Astrocyte (in vitro differentiated cells and primary cell): Measurements from ENCODE around the gene NUP50.

Experiments used
- EZH2 ChIP-seq: IDR thresholded peaks from 2 replicates; pipeline ENCODE4 v1.6.1; 2012; ENCODE audit warnings: mild to moderate bottlenecking, low read length, inconsistent platforms; ENCODE audit not compliant: insufficient read depth
- TF ChIP-seq, protein P1 (sequence below): IDR thresholded peaks from 2 replicates; pipeline ENCODE4 v1.5.1; 2011; ENCODE audit warnings: low read depth, mild to moderate bottlenecking, inconsistent platforms, low read length, moderate library complexity; ENCODE audit not compliant: insufficient read depth

DNA sequence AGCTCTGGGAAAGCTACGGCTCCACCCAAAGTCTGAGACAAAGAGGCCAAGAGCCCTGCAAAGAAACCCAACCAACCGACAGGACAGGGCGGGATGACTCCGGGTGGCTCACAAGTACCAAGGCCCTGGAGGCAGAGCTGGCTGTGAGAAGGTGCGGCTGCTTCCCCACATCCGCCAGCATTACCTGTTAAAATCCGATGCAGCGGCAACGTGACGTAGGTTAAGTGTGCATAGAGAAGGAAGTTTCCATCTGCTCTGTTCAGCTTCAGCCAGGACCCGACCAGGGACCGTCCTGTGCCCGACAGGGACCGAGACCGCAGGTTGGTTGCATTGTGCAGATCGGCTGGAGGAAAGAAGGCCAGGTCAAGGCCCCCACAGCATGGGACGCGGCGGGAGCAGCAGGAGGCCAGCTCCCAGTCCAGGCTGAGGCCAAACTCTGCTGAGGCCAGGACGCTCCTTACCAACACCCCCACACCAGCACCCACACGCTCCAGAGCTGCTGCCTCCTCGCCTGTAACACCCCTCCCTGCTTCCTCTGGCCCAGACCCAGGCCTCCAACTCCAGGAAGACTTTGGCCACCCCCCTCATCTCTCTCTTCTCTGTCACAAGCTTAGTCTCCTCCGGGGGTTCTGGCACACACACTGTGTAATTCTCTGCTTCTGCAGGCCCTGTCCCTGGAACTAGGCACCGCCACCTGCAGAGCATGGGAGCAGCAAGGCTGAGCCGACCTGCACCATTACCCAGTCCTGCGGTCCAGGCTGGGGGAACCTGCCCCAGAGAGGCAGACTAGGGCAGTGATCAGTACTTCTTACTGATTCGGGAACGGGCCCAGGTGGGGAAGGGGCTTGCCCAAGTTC is 34.1 kb downstream of the NUP50 start:
- TF ChIP-seq, protein P1, sequence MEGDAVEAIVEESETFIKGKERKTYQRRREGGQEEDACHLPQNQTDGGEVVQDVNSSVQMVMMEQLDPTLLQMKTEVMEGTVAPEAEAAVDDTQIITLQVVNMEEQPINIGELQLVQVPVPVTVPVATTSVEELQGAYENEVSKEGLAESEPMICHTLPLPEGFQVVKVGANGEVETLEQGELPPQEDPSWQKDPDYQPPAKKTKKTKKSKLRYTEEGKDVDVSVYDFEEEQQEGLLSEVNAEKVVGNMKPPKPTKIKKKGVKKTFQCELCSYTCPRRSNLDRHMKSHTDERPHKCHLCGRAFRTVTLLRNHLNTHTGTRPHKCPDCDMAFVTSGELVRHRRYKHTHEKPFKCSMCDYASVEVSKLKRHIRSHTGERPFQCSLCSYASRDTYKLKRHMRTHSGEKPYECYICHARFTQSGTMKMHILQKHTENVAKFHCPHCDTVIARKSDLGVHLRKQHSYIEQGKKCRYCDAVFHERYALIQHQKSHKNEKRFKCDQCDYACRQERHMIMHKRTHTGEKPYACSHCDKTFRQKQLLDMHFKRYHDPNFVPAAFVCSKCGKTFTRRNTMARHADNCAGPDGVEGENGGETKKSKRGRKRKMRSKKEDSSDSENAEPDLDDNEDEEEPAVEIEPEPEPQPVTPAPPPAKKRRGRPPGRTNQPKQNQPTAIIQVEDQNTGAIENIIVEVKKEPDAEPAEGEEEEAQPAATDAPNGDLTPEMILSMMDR, result no peak
- TF ChIP-seq EZH2, result no peak
